Common myeloid progenitor, CD34-positive (primary cell): ENCODE data around the gene SAP25.
"Not testable (repeated sequence)": the region's sequence is repeated elsewhere in the genome, so short reads cannot be mapped to it uniquely, and the experiment has no call there.

ENCODE experiments used
- CTCF ChIA-PET: fragments of 350-600 bp; sonication (Branson Sonifier 250); formaldehyde crosslinking; loops from one replicate; lab custom pipeline; 2021; ENCODE audit warnings: antibody characterized with exemption; lab: Charles Lee
- POLR2A ChIA-PET: fragments of 350-600 bp; sonication (Branson Sonifier 250); formaldehyde crosslinking; loops from one replicate; lab custom pipeline; 2021; ENCODE audit warnings: antibody characterized with exemption; lab: Charles Lee
- DNase-seq, 3 donors: peaks; one replicate each; pipeline versions ENCODE4 v3.0.0 to v3.0.0-alpha.2; 2013
- H3K27ac ChIP-seq, 2 experiments: 1 replicate in 1 of 2; 2 replicates in 1 of 2; pipeline ENCODE4 v1.7.0; 2013; ENCODE audit warnings: inconsistent platforms in 2 of 2, low read length in 2 of 2, mild to moderate bottlenecking in 2 of 2, low read depth in 1 of 2, moderate library complexity in 1 of 2; ENCODE audit not compliant: severe bottlenecking in 2 of 2, insufficient read depth in 1 of 2, poor library complexity in 1 of 2
- H3K27me3 ChIP-seq, 5 experiments: replicated peaks in 2 of 5; 1 replicate in 3 of 5; 2 replicates in 2 of 5; pipeline versions ENCODE4 v1.6.1 to v1.7.0; 2013; ENCODE audit warnings: low read length in 4 of 5, mild to moderate bottlenecking in 2 of 5, moderate library complexity in 2 of 5, inconsistent platforms in 1 of 5; ENCODE audit not compliant: insufficient read depth in 5 of 5, control insufficient read depth in 4 of 5
- H3K36me3 ChIP-seq, 4 experiments: 1 replicate in 2 of 4; 2 replicates in 2 of 4; pipeline versions ENCODE4 v1.6.1 to v1.7.0; 2013; ENCODE audit warnings: low read length in 3 of 4, control low read depth in 1 of 4, mild to moderate bottlenecking in 1 of 4; ENCODE audit not compliant: control insufficient read depth in 4 of 4, insufficient read depth in 4 of 4
- H3K4me1 ChIP-seq, 4 experiments: 1 replicate in 3 of 4; 2 replicates in 1 of 4; pipeline versions ENCODE4 v1.6.1 to v1.7.1; 2013; ENCODE audit warnings: low read length in 3 of 4, mild to moderate bottlenecking in 3 of 4, control low read depth in 1 of 4, inconsistent platforms in 1 of 4, moderate library complexity in 1 of 4; ENCODE audit not compliant: control insufficient read depth in 4 of 4, insufficient read depth in 4 of 4; ENCODE audit errors: control extremely low read depth in 1 of 4
- H3K4me3 ChIP-seq, 7 experiments: 1 replicate in 4 of 7; 2 replicates in 3 of 7; pipeline versions ENCODE4 v1.5.1 to v1.7.0; 2013; ENCODE audit warnings: mild to moderate bottlenecking in 7 of 7, low read length in 6 of 7, moderate library complexity in 6 of 7, inconsistent platforms in 2 of 7, low read depth in 2 of 7, control low read depth in 1 of 7; ENCODE audit not compliant: insufficient read depth in 4 of 7, control insufficient read depth in 1 of 7; ENCODE audit errors: extremely low read depth in 1 of 7
- H3K9me3 ChIP-seq, 5 experiments: 1 replicate in 4 of 5; 2 replicates in 1 of 5; pipeline versions ENCODE4 v1.6.1 to v1.7.1; 2013; ENCODE audit warnings: low read length in 4 of 5, mild to moderate bottlenecking in 2 of 5, inconsistent platforms in 1 of 5, low read depth in 1 of 5, moderate library complexity in 1 of 5; ENCODE audit not compliant: control insufficient read depth in 4 of 5, insufficient read depth in 2 of 5; ENCODE audit errors: control extremely low read depth in 1 of 5
- WGBS: methylation state at CpG from one replicate; pipeline ENCODE4 v1.1.5; 2013; ENCODE audit not compliant: insufficient coverage; 5-methylcytosine and 5-hydroxymethylcytosine counted together

Gene SAP25

DNA sequence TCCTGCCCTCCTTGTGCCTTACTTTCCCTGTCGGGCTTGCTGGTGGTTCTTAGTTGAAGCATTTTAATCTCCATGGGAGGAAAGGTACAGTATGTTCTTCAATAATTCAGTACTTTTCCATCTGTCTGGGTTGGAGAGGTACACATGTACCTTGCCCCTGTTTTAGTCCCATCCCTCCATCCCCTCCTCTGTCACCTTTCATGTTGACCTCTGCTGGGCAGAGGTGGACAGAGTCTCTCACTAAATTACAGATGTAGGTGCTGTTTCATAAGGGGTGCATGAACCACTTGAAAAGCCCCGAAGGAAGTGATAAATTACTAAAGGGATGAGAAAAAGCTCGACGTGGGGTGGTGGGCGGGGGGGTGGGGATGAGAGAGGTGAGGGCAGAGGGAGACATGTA lies 29.3 kb downstream of the SAP25 start:
- Histone ChIP-seq H3K4me3 (no peak overlapping the region), H3K4me1 (peaks cover 0 to 56% (median 38%) of the 10 kb centered on the region in 4 experiments), H3K36me3 (peaks cover 0 to 2% (median 0%) of the 10 kb centered on the region in 4 experiments), H3K9me3 (no peaks in the 10 kb centered on the region), H3K27ac (no peak overlapping the region), H3K27me3 (no peaks in the 10 kb centered on the region)
- ChIA-PET POLR2A (interaction anchor here (0.8 kb wide), 1 partner anchor 9 kb away, joined by 3 read pairs; no protein-coding TSS in a partner anchor), CTCF (interaction anchor here (1.0 to 14.6 kb wide), 4 partner anchors 12 to 76 kb away, joined by 4 to 220 read pairs (median 7); no protein-coding TSS in a partner anchor)
- 69% methylated on average over 5 of the region's 5 CpGs for WGBS
- DNase-seq, result no peak

DNA sequence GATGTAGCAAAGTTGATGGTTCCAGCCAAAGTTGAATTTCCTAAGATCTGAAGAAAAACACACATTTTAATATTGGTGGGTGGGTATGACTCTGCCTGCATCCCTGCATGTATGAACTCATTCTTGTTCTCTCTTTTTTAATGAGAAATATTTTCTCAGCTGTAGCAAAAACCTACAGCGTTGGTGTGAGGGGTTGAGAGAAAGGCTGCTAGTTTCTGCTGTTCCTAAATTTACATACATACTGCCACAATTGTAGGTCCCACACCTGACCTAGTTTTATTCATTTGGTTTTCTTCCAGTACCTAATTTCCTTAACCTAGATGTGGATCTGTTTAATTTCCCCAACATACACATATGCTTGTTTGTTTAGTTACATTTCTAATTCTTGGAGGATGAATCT lies 30.1 kb downstream of the SAP25 start:
- no peak overlapping the region for H3K27ac ChIP-seq
- H3K4me1 ChIP-seq, result peaks cover under 1 to 52% (median 36%) of the 10 kb centered on the region in 4 experiments
- ChIA-PET POLR2A (no interaction called here), CTCF (interaction anchor here (1.0 to 14.6 kb wide), 4 partner anchors 11 to 65 kb away, joined by 4 to 220 read pairs (median 6); partner anchors contain the start of gene TSC22D4)
- H3K9me3 ChIP-seq, result no peaks in the 10 kb centered on the region
- no peak for DNase-seq
- no peaks in the 10 kb centered on the region for H3K27me3 ChIP-seq
- WGBS, result no CpG with 5 or more reads among the region's 1 CpG
- H3K4me3 ChIP-seq, result no peak overlapping the region
- peaks cover 0 to 2% (median 0%) of the 10 kb centered on the region in 4 experiments for H3K36me3 ChIP-seq

DNA sequence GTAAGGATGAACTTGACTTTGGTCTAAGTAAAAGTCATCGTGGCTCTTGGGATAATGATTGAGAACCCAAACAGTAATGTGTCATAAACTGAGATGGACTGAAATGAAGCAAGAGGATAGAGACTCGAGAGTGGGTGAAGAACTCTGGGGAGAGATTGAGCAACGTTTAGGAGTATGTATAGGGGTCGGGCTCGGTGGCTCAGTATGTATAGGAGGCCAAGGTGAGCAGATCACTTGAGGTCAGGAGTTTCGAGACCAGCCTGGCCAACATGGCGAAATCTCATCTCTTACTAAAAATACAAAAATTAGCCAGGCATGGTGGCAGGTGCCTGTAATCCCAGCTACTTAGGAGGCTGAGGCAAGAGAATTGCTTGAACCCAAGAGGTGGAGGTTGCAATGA lies 32.4 kb downstream of the SAP25 start:
- DNase-seq, H3K4me3 ChIP-seq, H3K36me3 ChIP-seq, H3K27me3 ChIP-seq, H3K27ac ChIP-seq, POLR2A ChIA-PET, H3K9me3 ChIP-seq: not testable (repeated sequence)
- CTCF ChIA-PET, result interaction anchor here (0.7 to 14.6 kb wide), 3 partner anchors 10 to 76 kb away, joined by 3 to 220 read pairs (median 8); partner anchors contain the start of gene SPACDR
- peaks cover 4 to 35% (median 24%) of the 10 kb centered on the region in 4 experiments for H3K4me1 ChIP-seq
- 92% methylated on average over 2 of the region's 7 CpGs for WGBS

DNA sequence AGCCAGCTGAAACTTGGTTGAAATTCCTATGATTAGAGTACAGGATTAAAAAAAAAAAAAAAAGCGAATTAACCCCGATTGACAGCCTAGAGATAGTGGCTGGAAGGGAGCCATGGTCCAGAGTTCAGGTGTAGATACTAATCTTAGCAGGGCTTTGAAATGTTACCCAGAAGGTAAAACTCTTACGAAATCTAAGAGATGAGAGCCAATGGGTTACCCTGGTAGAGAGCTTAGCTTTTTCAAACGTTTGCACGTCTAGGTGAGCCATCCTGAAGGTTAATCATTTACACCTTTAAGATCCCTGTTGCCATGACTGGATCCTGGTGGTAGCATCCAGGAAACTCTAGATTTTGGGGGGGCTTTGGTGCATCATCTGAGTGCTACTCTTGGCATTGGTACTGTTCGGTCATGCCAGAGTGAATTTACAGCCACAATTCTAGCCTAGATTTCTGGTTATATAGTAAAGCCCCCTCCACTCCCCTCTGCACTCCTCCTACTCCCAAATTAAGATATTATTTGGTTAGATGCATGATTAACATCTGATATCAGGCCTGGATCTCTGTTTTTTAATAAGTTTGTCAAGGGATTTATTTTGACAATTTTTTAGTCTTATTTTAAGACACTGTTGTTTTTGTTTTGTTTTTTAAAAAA lies 33.5 kb downstream of the SAP25 start:
- WGBS, result 86% methylated on average over 4 of the region's 6 CpGs
- Histone ChIP-seq H3K4me3 (peak overlapping the region in 6 of 7 experiments; percentile 57 to 84 (median 76)), H3K27ac (no peak overlapping the region), H3K27me3 (no peaks in the 10 kb centered on the region), H3K36me3 (no peaks in the 10 kb centered on the region), H3K9me3 (no peaks in the 10 kb centered on the region), H3K4me1 (peaks cover 4 to 24% (median 15%) of the 10 kb centered on the region in 4 experiments)
- ChIA-PET POLR2A (no interaction called here), CTCF (interaction anchor here (1.5 to 14.6 kb wide), 2 partner anchors 15 to 23 kb away, joined by 5 to 220 read pairs; no protein-coding TSS in a partner anchor)
- DNase-seq, result no peak

DNA sequence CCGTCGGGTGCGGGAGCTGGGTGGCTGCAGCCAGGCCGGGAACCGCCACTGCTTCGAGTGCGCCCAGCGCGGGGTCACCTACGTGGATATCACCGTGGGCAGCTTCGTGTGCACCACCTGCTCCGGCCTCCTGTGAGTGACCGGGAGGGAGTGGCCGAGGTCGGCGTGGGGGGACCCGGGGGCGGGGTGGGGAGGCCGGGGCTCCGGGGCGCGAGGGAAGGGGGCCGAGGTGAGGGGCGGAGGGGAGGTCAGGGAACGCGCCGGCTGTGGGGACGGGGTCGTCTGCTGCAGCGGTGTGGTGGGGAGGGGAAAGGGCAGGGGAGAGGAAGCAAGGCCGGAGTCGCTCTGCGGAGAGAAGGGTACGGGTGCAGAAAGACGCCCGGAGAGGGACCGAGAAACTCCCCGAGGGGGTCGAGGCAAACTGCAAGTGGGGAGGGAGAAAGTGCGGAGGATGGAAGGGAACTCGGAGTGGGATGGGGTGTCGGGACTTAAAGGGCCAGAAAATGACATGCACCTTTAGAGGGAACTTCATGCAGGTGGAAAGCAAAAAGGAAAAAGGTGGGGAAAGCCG lies 34.2 kb downstream of the SAP25 start:
- POLR2A ChIA-PET, result no interaction called here
- Histone ChIP-seq H3K4me3 (peak overlapping the region; percentile 37 to 84 (median 75)), H3K27me3 (no peaks in the 10 kb centered on the region), H3K4me1 (peaks cover 4 to 18% (median 14%) of the 10 kb centered on the region in 4 experiments), H3K27ac (no peak overlapping the region), H3K9me3 (no peaks in the 10 kb centered on the region), H3K36me3 (no peaks in the 10 kb centered on the region)
- DNase-seq, result peak in 1 of 3 donors; percentile 17
- 1% methylated on average over 28 of the region's 44 CpGs for WGBS
- CTCF ChIA-PET, result interaction anchor here (1.5 to 14.6 kb wide), 3 partner anchors 15 to 24 kb away, joined by 5 to 220 read pairs (median 13); no protein-coding TSS in a partner anchor

DNA sequence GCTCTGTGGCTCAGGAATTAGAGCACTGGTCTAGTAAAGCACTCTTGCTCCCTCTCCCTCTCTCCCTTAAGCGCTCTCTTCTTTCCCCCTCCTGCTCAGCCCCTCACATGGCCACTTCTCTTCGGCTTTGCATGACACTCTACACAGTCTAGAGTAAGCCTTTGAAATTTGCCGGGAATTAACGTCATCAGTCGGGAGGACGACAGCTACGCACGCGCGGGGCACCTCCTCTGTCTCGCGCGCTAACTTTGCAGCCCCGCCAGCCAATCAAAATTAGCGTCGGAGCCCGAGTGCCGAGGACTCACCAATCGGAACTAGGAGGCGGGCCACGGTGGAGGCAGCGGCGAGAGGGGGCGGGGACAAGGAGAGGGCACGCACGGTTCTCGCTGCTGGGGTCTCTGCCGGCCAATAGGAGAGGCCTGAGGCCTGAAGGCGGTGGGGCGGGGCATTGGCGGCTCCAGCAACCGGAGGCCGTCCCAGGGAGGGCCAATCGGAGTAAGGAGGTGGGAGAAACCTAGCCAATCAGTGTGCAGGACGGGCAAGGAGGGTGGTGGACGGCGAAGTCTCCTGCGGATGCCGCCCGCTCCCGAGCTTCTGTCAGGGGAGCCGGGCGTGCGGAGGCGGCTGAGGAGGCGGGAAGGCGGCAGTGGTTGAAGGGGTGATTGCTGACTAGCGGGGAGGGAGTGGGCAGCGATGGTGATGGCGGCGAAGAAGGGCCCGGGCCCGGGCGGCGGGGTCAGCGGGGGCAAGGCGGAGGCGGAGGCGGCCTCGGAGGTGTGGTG lies 34.9 kb downstream of the SAP25 start, which contains the start of gene AGFG2:
TSS of gene AGFG2 (plus strand) at position 550 of the 782 bp plus-strand sequence. CDS start at position 694, 144 bp downstream.
- no peaks in the 10 kb centered on the region for H3K9me3 ChIP-seq
- ChIA-PET POLR2A (no interaction called here), CTCF (interaction anchor here (1.4 to 1.9 kb wide), 3 partner anchors 16 to 56 kb away, joined by 4 to 13 read pairs (median 5); no protein-coding TSS in a partner anchor)
- no peaks in the 10 kb centered on the region for H3K27me3 ChIP-seq
- peak within 1 kb of the TSS; percentile 37 to 84 (median 75) for H3K4me3 ChIP-seq
- peak within 1 kb of the TSS in 1 of 2 experiments; percentile 44 for H3K27ac ChIP-seq
- peaks cover 4 to 18% (median 14%) of the 10 kb centered on the region in 4 experiments for H3K4me1 ChIP-seq
- peak; percentile 99 to 100 (median 99) for DNase-seq
- H3K36me3 ChIP-seq, result no peaks in the 10 kb centered on the region
- 0% methylated on average over 46 of the region's 60 CpGs for WGBS
